Stimulated activated CD8-positive, alpha-beta memory T cell treated with anti-CD3 and anti-CD28 coated beads, Interleukin-15, amount 100 ng/mL, for 24 hours (primary cell): Measurements from ENCODE around the gene SMCO4.

Experiments used
- DNase-seq: peaks from one replicate; pipeline ENCODE4 v3.0.0-alpha.2; 2020; ENCODE audit warnings: low read depth

Gene SMCO4

DNA sequence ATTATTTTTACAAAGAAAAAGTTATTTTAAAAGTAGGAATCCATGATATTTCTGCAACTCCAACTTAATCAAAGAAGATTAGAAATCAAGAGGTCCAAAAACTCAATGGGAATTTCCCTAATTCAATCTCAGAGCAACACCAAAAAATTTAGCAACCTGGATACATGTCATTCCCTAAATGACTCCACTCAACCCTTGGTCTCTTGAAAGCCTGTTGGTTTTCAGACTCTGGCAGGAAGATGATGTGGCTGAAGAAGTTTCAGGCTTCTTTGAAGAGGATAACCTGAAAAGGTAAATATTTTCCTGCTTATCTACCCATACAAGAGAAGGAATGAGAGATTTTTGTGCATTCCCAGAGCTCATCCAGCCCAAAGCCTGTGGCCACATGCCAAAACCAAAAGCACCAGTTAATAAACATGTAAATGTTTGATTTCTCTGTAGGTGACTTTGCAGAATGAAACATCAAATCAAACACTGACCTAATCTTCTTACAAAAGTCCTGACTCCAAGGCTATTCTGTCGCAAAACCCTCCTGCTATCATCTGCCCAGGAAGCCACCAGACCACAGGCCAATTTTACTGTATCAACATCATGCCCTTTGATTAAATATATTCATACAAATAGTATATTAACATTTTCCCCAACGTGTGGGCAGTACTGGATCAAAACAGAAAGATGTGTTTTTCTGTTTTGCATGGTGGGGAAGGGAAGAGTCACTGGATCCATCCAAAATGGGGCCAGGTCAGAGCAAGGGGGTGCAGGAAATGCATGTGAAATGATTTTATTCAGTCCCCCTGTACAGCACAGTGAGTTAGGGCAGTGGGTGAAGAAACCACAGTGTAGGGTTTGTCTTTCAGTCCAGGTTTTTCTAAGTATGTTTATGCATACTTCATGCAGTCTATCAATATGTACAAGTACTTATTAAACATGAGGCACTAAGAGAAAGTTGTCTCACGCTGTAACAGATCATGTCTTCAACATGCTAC, 38.8 kb downstream of the SMCO4 start:
- no peak for DNase-seq

DNA sequence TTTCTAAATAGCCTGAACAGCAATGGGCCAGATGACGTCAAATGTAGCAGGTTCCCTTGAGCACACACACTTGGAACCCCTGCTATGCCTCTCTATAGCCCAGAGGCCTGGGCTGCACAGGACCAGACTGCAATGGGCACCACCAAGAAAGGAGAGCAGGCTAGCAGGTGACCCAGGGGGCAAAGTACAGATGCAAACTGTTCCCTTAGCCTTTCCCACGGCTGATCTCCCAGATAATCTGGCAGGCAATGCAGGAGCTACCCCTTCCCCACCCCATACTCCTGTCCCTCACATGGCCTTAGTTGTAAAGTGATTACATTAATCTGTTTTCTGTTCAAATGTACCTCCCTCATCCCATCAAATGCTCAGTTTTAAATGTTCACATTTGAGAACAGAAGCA, 41.3 kb downstream of the SMCO4 start:
- DNase-seq: no peak

DNA sequence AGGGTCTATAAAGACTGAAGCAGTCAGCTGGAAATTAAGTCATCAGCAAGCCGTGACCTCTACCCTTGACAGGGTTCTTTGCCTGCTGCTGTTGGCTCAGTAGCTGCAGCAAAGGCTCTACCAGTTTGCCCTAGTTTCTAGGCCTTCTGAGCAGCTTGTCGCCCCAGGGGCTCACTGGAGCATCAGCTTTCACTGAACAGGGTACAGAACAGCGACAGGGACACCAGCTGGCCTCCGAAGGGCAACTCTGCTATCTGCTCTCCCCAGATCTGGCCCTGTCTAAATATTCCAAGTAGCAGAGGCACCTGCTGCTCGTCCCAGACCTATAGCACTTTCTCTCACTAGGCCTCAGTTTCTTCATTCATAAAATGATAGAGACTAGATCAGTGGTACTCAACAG, 42.4 kb downstream of the SMCO4 start:
- DNase-seq: no peak

DNA sequence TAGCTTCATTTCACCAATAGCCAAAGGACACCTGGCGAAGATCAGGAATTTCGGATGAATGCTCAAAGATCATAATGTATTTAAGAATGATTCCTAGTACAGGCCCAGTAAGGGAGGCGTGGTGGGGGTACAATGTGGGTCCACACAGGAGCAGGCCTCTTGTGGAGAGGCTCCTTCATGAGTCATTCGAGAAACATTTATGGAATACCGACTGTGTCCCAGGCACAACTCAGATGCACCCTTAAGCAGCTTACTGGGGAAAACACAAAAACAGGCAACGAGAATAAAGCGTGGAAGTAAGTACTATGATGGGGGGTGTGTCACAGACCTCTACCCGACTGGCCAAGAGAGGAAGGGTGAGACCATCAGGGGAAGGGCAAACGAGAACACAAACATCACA, 44.5 kb downstream of the SMCO4 start:
- no peak for DNase-seq

DNA sequence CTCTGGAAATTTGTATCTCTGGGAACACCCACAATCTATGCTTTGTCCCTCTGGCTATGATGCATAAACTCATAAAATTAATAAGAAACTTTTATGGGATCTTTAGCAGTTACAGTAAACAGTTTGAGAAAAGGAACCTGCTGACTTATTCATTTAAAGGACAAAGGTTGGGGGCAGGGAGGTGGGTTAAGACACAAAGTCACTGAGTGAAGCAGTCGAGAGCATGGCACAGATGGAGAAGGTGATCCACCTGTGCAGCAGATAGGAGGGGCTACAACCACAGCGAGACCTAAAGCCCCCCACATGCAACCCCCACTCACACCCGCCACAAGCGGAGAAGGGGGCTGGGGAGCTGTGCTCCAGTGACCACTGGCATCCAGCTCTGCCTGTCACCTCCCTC, 45.0 kb downstream of the SMCO4 start:
- DNase-seq: no peak

DNA sequence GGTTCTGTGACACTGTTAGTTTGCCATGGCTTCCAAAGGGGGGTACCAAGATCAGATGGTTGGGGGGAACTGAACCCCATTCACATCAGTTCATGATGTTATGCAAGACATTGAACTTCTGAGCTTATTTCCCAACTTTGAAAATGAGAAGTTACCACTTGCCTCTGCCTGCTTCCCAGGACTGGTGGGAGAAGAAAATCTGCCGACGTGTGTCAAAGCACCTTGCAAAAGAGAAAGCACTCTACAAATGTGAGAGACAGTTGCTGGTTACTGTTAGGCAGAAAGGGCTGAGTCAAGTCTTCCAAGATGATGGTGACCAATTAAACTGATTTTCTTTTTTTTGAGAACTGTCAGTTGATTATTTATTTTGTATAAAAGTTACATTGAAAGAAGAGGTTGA, 45.6 kb downstream of the SMCO4 start:
- DNase-seq: no peak

DNA sequence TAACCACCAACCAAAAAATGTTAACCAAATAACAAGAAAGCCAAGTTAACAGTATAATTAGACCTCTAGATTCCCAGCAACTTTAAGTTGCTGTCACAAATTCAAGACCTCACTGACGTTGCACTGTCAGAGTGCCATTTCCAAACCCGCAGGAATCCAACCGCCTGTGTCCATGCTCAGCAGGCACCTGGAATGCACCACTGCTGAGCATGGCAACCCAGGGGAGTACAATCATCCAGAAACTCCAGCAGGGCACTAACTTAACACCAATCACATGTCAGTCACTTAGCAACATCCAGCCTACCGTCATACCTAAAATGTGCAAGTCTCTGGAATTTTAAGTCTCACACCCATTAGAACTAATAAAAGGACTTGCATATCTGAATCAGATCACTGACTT, 48.8 kb downstream of the SMCO4 start:
- no peak for DNase-seq

DNA sequence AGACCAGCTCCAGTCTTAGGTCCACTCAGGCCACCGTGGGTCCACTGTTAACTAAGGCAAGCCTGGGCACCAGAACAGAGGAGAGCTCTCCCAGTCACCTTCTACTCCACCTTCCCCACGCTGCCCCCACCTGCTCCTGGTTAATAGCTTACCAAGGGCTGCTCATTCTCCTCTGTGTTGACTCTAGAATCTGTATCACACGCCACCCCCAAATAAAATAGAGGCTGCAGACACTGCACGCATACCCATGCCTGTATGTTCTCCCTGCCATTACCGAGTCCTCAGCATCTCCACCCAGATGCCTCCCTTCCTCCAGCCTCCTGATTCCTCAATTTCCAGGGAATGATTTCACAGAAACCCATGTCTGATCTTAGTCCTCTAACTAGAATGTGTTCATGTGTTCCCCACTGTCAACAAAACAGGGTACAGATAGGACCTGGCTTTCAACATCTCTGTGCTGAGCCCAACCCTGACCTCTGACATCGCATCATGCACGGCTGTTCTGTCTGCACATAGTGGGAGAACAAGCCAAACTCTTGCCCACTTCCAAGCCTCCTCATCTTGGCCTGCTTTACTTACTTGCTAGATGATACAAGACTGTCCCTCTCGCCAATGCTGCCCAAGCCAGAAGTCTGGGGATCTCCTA, 49.8 kb downstream of the SMCO4 start:
- DNase-seq: no peak

DNA sequence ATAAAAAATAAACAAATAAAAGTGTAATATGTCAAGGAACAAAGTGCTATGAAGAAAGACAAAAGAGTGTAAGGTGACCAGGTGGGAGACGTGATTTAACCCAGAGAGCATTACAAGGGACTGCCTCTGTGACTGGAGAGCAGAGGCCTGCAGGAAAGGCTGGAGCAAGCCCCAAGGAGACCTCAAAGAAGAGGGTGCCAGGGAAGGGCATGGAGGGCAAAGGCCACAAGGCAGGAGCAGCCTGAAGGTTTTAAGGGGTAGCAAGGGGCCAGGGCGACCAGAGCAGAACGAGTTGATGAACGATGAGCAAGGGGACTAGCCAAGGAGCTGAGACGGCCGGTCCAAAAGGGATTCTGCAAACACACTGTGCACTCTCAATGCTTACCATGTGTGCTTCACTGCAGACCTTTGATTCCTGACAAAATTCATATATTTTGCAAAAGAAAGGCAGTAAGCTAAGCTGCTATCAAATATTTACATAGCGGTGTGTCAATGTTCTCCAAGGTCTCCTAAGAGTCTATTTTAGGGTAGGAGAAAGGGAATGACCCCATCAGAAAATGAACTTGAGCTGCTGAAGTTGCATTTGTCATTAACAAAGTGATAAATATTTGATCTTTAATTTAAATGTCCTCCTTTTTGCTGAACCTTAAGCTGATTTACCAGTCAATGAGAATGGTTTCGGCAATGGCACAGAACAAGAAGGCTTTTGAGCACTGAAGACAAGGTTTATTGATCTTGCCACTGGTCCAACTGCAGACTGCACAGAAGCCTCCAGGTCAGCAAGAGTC, 50.5 kb downstream of the SMCO4 start:
- DNase-seq: no peak

DNA sequence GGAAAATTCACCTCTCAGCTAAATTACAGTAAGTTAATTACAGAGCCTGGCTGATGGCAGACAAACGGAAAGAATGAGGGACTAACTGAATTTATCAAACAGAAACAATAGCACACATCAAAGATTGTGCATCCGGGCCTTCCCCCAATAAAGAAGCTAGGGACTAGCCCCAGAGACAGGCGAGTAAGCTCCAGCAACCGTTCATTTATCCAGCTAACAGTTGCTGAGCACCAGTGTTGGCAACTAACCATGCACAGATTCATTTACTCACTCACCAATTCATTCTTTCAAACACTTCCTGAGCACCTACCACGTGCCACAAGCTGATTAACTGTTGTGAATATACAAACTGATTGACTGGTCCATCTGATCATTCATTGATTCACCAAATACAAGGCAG, 51.2 kb downstream of the SMCO4 start:
- DNase-seq: no peak

DNA sequence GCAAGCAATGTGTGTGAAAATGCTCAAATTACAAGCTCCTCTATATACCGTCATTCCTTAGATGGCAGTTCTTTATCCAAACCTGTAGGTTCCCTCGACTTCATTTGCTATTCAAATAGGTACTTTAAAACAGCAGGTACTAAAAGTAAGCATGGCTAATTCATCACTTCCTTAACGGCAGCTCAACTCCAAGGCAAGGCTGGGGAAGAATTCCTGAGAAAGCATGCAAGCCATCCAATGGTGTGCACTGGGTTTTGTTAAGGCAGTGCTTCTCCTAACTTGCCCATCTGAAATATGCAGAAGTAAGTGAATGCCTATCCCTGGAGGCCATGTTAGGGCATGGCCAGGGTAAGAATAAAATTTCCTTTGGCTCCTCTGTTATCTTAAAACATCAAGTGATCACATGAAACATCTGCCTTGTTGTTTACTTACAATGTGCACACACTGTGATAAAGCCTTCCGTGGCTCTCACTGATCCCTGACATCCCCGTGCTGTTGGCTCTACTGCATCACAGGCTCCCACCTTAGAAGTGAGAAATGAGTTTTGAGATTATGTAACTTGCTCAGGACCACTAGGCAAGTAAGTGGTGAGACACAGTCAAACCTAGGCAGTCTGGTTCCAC, 52.1 kb downstream of the SMCO4 start:
- DNase-seq: no peak

DNA sequence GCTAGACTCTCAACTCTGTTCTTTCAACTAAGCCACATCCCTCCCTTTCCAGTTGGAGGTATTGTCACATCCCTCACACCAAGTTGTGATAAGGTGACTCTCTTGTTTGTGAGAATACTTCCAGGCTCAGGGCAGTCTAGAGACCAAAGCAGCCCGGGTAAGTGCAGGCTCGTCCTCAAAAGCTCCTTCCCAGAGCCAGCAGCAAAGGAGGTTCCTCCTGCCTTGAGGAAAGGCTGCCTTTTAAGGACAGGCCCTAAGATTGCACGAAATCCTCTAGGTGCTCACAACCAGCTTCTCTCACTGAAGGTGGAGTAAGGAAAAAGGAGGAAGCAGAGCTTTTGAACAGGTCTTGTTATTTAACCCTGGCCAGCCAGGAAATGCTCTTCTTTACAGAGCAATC, 53.4 kb downstream of the SMCO4 start:
- DNase-seq: no peak

DNA sequence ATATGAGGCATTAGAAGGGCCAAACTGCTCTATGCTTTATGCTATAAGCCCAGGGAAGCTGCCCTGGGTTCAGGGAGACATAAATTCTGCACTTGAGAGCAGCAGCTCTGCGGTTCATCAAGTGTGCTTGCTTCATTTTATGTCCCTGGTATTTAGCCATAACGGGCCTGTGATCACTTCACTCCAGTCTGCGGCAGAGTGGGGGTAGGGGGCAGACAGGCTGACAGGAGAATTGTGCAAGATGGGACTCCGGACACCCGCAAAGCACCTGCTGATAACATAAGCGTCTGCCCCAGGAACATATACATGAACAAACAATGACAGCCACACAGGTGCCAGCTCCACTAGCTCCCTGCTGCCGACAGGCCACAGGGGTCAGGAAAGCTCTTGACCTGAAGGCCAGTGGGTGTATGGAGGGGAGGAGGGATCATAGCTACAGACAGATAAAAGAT, 56.1 kb downstream of the SMCO4 start:
- no peak for DNase-seq

DNA sequence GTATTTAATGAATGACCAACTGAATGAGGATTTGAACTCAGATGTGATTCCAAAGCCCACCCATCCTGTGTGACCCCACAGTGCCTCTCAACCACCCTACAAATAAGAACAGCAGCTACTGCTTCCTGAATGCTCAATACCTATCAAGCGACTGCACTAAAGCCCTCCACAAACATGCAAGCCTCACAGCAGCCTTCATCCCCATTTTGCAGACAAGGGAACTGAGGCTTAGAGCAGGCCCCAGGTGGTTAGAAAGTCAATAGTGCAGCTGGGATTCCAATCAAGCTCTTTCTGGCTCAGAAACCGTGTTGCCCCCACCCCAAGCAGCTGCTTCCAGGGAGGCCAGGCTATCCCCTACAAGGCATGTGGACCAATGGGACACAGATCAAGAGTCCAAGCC, 57.2 kb downstream of the SMCO4 start:
- no peak for DNase-seq

DNA sequence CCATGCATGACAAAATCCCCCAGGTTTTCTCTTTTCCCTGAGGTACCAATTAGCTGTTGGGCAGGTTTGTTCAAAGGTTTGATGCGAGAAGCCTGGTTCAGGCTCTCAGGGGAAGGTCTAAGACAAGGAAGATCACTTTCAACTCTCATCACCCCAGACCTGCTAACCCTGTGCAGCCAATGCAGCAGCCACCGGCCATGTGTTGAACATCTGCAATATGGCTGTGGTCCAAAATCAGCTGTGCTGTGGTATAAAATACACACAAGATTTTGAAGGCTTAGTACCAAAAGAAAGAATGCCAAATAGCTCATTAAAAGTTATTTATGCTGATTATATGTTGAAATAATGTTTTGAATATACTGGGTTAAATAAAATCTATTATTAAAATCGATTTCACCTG, 58.5 kb downstream of the SMCO4 start:
- no peak for DNase-seq

DNA sequence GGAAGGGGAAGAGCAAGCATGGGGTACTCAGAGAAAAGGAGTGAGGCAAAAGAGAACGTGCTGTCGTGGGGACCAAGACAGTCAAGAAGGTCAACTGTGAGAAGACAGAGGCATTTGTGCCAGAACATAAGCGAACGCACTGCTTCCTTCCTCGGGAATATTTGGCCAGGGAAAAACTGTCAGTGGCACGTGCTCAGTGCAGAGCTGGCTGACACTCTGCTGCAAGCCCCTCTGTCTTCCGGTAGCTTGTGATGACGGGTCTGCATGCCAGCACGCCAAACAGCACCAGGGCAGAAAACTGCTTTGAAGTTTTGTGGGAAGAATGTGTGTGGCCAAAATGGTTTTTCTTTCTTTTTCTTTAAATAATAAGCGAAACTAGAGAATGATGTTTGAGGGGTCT, 60.6 kb downstream of the SMCO4 start:
- no peak for DNase-seq

DNA sequence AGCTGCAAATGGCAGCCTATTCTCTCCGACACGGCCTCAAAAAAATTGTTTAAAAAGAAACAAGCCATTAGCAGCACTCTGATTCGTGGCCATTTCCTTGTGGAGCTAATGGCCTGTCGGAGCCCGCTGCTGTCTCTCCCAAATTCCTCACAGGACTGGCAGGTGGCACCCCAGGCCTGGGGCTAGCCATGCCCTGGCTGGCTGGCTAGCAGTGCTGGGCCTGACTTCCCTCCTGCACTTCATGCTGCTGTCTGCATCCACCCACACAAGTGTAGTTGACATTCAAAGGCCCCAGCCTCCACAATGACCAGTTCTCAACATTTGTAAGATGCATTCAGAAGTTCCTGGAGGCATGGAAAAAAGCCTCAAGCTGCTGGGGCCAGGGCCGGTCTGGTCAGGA, 61.5 kb downstream of the SMCO4 start:
- no peak for DNase-seq

DNA sequence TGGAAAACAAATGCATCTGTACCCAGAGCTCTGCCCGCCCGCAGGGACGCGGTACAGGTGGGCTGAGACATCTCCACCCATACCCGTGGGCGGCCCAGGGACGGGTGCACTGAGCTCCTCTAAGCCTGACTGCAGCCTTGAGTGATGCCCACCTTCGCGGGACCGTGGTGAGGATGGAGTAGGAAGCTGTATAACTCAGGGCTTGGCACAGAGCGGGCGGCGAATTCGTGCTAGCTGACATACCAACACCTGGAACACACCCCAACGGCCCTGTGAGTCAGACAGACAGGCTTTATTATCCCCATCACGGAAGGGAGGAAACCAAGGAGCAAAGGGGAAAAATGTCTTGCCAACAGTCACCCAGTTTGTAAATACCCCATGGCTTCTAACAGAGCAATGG, 61.9 kb downstream of the SMCO4 start:
- no peak for DNase-seq

DNA sequence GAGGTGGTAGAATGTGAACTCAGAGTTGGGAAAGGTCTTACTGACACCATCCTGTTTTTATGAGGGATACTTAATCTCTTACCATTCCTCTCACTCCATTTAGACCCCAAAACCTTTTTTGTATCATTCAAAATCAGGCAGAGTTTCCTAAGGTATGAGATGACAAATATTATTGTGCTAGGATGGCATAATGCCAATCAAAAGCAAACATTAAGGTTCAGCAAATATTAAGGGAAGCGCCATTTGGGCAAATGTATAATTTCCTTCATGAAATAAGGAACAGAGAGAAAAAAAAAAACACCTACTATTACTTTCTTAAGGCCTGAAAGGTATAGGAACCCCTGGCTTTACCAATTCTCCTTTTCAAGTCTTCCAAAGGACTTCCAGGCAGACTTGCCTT, 62.4 kb downstream of the SMCO4 start:
- DNase-seq: no peak

DNA sequence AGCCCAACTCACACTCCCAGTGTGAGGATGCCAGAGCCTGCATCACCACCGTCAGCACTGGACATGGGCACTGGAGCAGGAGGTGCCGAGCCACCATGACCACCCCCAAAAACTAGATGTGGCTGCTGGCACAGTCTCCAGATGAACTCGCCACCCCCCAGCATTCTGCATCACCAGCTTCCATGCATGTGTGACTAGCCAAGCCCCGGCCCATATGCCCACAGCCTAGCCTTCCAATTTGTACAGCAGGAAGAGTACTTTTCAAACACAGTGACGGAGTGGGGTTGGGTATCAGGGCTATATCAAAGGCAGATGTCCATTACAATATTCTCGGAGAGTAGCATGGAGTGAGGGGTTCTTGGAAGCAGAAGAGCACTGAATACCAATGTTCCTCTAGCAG, 62.9 kb downstream of the SMCO4 start:
- DNase-seq: no peak

DNA sequence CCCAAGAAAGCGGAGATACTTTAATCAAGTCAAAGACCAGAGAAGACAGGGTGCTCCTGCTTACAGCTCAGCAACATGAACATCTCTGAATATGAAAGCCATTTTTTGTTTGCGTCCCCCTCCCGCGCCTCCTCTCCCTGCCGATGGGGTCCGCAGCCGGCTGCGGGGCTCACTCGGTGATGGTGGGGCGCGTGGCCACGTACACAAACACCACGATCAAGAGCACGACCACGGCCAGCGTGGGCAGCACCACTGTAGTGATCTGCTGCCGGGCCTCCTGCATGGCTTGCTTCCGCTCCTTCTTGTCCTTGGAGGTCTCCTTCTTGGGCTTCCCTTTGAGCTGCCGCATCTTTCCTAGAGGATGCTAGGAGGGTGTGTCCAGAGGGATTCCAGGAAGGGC, 64.3 kb downstream of the SMCO4 start:
- DNase-seq: no peak

DNA sequence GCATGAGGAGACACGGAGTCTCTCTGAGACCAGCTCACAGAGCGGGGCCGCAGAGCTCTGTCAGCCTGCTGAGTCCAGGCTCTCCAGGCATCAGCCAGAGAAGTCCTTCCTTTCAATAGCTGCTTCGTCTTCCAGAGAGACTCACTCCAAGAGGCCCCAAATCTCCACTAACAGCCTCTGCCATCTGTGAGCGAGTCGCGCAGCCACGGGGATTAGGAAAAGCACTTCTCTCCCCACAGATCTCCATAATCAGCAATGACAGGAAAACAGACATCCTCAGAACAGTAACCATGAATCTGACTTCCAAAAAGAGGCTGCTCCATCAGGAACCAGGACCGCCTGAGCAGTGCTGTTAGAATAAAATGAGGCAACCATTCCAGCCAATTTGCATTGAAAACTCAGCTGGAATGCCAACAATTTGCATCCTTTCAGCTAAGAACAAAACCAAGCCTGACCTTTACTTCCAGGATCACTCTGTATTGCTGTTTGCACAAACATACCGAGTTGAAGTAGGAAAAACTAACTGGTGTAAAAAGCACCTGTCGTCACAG, 65.4 kb downstream of the SMCO4 start:
- DNase-seq: no peak
